Panc1 (cell line): ENCODE results near the gene UBTD2.

Experiments
- POLR2AphosphoS5 ChIP-seq: IDR thresholded peaks from 2 replicates; pipeline ENCODE4 v1.6.1; 2012; ENCODE audit warnings: mild to moderate bottlenecking, low read depth, low read length, moderate library complexity
- SIN3A ChIP-seq: IDR thresholded peaks from 2 replicates; pipeline ENCODE4 v1.6.1; 2012; ENCODE audit warnings: low read depth, mild to moderate bottlenecking, low read length, moderate library complexity, borderline replicate concordance; ENCODE audit not compliant: insufficient read depth
- TCF7L2 ChIP-seq: IDR thresholded peaks from 2 replicates; pipeline ENCODE4 v1.6.1; 2011; ENCODE audit warnings: mild to moderate bottlenecking, low read depth, low read length, inconsistent platforms
- TF ChIP-seq, protein P1 (sequence below): fragments of 450-650 bp; IDR thresholded peaks from 2 replicates; pipeline ENCODE4 v1.5.1; 2017; ENCODE audit warnings: mild to moderate bottlenecking
- TF ChIP-seq, protein P2 (sequence below), 2 experiments: IDR thresholded peaks; 2 replicates each; pipeline ENCODE4 v1.6.1; 2011 to 2012; ENCODE audit warnings: low read depth in 2 of 2, control low read depth in 1 of 2, low read length in 1 of 2, mild to moderate bottlenecking in 1 of 2, moderate library complexity in 1 of 2; ENCODE audit not compliant: insufficient read depth in 1 of 2

DNA sequence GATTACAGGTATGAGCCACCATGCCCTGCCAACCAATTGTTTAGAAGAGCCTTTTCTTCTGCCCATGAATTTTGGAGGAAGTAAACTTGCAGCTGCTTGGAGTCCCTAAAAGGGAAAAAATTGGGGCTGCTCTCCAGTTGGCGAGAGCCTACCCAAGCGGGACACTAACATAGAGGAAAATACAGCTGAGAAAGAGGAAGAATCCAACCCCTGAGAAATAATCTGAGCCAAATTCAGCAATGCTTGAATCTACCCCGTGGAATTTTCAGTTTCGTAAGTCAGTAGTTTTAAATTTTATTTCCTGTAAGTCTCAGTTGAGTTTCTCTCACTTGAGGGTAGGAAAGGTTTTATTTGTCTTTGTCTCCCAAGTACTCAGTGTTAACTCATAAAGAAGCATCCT lies 30.4 kb upstream of the UBTD2 start:
- TF ChIP-seq, protein P1, sequence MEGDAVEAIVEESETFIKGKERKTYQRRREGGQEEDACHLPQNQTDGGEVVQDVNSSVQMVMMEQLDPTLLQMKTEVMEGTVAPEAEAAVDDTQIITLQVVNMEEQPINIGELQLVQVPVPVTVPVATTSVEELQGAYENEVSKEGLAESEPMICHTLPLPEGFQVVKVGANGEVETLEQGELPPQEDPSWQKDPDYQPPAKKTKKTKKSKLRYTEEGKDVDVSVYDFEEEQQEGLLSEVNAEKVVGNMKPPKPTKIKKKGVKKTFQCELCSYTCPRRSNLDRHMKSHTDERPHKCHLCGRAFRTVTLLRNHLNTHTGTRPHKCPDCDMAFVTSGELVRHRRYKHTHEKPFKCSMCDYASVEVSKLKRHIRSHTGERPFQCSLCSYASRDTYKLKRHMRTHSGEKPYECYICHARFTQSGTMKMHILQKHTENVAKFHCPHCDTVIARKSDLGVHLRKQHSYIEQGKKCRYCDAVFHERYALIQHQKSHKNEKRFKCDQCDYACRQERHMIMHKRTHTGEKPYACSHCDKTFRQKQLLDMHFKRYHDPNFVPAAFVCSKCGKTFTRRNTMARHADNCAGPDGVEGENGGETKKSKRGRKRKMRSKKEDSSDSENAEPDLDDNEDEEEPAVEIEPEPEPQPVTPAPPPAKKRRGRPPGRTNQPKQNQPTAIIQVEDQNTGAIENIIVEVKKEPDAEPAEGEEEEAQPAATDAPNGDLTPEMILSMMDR, result no peak
- no peak for TF ChIP-seq POLR2AphosphoS5
- TF ChIP-seq, protein P2, sequence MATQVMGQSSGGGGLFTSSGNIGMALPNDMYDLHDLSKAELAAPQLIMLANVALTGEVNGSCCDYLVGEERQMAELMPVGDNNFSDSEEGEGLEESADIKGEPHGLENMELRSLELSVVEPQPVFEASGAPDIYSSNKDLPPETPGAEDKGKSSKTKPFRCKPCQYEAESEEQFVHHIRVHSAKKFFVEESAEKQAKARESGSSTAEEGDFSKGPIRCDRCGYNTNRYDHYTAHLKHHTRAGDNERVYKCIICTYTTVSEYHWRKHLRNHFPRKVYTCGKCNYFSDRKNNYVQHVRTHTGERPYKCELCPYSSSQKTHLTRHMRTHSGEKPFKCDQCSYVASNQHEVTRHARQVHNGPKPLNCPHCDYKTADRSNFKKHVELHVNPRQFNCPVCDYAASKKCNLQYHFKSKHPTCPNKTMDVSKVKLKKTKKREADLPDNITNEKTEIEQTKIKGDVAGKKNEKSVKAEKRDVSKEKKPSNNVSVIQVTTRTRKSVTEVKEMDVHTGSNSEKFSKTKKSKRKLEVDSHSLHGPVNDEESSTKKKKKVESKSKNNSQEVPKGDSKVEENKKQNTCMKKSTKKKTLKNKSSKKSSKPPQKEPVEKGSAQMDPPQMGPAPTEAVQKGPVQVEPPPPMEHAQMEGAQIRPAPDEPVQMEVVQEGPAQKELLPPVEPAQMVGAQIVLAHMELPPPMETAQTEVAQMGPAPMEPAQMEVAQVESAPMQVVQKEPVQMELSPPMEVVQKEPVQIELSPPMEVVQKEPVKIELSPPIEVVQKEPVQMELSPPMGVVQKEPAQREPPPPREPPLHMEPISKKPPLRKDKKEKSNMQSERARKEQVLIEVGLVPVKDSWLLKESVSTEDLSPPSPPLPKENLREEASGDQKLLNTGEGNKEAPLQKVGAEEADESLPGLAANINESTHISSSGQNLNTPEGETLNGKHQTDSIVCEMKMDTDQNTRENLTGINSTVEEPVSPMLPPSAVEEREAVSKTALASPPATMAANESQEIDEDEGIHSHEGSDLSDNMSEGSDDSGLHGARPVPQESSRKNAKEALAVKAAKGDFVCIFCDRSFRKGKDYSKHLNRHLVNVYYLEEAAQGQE (IDR thresholded peaks at IDR 0.05; ENCODE audit: insufficient read depth in 1 of 2, low read depth in 2 of 2, low read length in 1 of 2), result no peak
- TF ChIP-seq TCF7L2, result no peak
- no peak for TF ChIP-seq SIN3A
